SU-DHL-6 (cell line): ENCODE results near the gene FDXR.

Experiments used
- EZH2phosphoT487 ChIP-seq: fragments of 200-600 bp; sonication (generic), shearing (Covaris generic); conservative IDR thresholded peaks from 2 replicates; pipeline ENCODE4 v1.6.1; 2018; ENCODE audit warnings: mild to moderate bottlenecking, antibody characterized with exemption, low read length, moderate library complexity, mixed read lengths
- TF ChIP-seq, protein P1 (sequence below): fragments of 200-600 bp; sonication (generic); IDR thresholded peaks from one replicate; pipeline ENCODE4 v1.5.1; 2017; ENCODE audit warnings: antibody characterized with exemption, mild to moderate bottlenecking, low read length, moderate library complexity; ENCODE audit not compliant: insufficient read depth, poor library complexity, severe bottlenecking

DNA sequence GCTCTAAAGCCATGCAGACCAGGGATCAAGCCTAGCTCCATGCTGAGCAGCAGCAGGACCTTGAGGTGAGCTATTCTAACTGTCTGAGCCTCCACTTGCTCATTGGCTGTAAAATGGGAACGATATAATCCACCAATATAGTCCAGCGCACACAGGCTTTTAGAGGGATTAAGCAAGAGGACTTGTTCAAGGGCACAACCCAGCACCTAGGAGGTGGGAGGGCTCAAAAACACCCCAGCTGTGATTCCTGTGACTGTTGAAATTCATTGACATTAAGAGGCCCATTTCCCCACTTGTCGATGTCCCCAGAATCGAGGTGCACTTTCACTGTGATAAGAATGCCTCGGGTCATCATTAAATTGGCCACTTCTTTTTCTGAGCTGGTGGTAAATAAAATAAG is 46.1 kb upstream of the FDXR start:
- TF ChIP-seq EZH2phosphoT487 = no peak
- TF ChIP-seq, protein P1, sequence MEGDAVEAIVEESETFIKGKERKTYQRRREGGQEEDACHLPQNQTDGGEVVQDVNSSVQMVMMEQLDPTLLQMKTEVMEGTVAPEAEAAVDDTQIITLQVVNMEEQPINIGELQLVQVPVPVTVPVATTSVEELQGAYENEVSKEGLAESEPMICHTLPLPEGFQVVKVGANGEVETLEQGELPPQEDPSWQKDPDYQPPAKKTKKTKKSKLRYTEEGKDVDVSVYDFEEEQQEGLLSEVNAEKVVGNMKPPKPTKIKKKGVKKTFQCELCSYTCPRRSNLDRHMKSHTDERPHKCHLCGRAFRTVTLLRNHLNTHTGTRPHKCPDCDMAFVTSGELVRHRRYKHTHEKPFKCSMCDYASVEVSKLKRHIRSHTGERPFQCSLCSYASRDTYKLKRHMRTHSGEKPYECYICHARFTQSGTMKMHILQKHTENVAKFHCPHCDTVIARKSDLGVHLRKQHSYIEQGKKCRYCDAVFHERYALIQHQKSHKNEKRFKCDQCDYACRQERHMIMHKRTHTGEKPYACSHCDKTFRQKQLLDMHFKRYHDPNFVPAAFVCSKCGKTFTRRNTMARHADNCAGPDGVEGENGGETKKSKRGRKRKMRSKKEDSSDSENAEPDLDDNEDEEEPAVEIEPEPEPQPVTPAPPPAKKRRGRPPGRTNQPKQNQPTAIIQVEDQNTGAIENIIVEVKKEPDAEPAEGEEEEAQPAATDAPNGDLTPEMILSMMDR = no peak
